Kidney (tissue), 14 donors: ENCODE data around the gene SNTB2. TPM values are rescaled to one million over a fixed set of nuclear protein-coding genes. Genes with fewer than 3 reads are reported as not detected.
A peak's percentile ranks its signal among the peaks of the same experiment; 100 is the strongest.

Experiments used
- DNase-seq, 5 donors: peaks; one replicate each; pipeline ENCODE4 v3.0.0-alpha.2; 2013 to 2020
- FAIRE-seq: peaks from 2 replicates; lab custom pipeline; 2012; peaks lifted over from hg19 to GRCh38; lab: Jason Lieb, UNC
- H3K27ac ChIP-seq, 2 donors: one replicate each; pipeline ENCODE4 v1.7.0; 2013; ENCODE audit warnings: low read depth in 2 of 2, low read length in 2 of 2, inconsistent platforms in 1 of 2
- H3K27me3 ChIP-seq: one replicate; pipeline ENCODE4 v1.7.1; 2013; ENCODE audit warnings: low read length, inconsistent platforms; ENCODE audit not compliant: control insufficient read depth, insufficient read depth
- H3K36me3 ChIP-seq, 3 donors: one replicate each; pipeline versions ENCODE4 v1.7.0 to v1.7.1; 2013; ENCODE audit warnings: low read length in 3 of 3, control low read depth in 1 of 3, inconsistent platforms in 1 of 3; ENCODE audit not compliant: insufficient read depth in 3 of 3, control insufficient read depth in 2 of 3
- H3K4me1 ChIP-seq, 3 donors: one replicate each; pipeline versions ENCODE4 v1.7.0 to v1.7.1; 2013; ENCODE audit warnings: low read length in 3 of 3, inconsistent platforms in 1 of 3, low read depth in 1 of 3; ENCODE audit not compliant: control insufficient read depth in 2 of 3, insufficient read depth in 2 of 3
- H3K4me3 ChIP-seq, 3 donors: one replicate each; pipeline versions ENCODE4 v1.7.0 to v1.8.1; 2013; ENCODE audit warnings: low read length in 3 of 3, control low read depth in 1 of 3, inconsistent platforms in 1 of 3
- H3K9ac ChIP-seq, 3 donors: one replicate each; pipeline versions ENCODE4 v1.7.0 to v1.7.1; 2013; ENCODE audit warnings: low read length in 3 of 3, control low read depth in 1 of 3, inconsistent platforms in 1 of 3
- H3K9me3 ChIP-seq, 3 donors: one replicate each; pipeline versions ENCODE4 v1.7.0 to v1.7.1; 2013; ENCODE audit warnings: low read length in 3 of 3, control low read depth in 1 of 3, inconsistent platforms in 1 of 3; ENCODE audit not compliant: control insufficient read depth in 2 of 3, insufficient read depth in 1 of 3
- intact Hi-C: fragments of 100-400 bp; cut with DNase I; formaldehyde crosslinking; loops from one replicate; pipeline ENCODE4 v1.11.1; 2022
- polyA plus RNA-seq: library from polyadenylated mRNA; stranded (reverse); fragments of 350-450 nt; fragmentation: Illumina TruSeq; extraction: RNeasy Lipid Tissue Mini Kit (QIAGEN cat#74804); gene quantifications from one replicate; pipeline ENCODE4 v1.2.3, GENCODE V29; 2014; ENCODE audit warnings: low read depth, low replicate concordance; ENCODE audit not compliant: insufficient read depth
- total RNA-seq: library from RNA; stranded (reverse); fragmentation: NEBNext Ultra II Directional; extraction: Animal tissue kit (Norgen Biotek cat#: 25700); gene quantifications from one replicate; pipeline ENCODE4 v1.2.1, GENCODE V29; 2021
- TF ChIP-seq, protein P1 (sequence below): IDR thresholded peaks from 3 replicates; pipeline ENCODE4 v1.5.1; 2012; ENCODE audit warnings: mild to moderate bottlenecking, moderate library complexity, borderline replicate concordance; ENCODE audit not compliant: insufficient read depth; ENCODE audit errors: extremely low read depth
- donor health status: control.
- donor health status: control.
- donor health status: control.
- donor health status: control.
- donor health status: control.
- donor health status: DM: yes; HTN: yes; CAD: no.
- donor health status: Normal renal cell carcinoma (clear cell type).

The SNTB2 gene
- total and polyA plus RNA-seq, 2 donors from 2014 or later = 4.8 to 45.1 TPM

- peaks cover 7 to 61% (median 51%) of the 10 kb centered on the region in 3 donors for H3K36me3 ChIP-seq
- peak overlapping the region in 1 of 2 donors; percentile 14 for H3K27ac ChIP-seq
- intact Hi-C loops = no loop called here
- no peak overlapping the region for H3K9ac ChIP-seq
- H3K27me3 ChIP-seq = no peaks in the 10 kb centered on the region
- H3K4me1 ChIP-seq = peaks cover 0 to 7% (median 6%) of the 10 kb centered on the region in 3 donors
- H3K4me3 ChIP-seq = no peak overlapping the region
- no peaks in the 10 kb centered on the region for H3K9me3 ChIP-seq
- FAIRE-seq (no peak), DNase-seq (no peak)
- TF ChIP-seq, protein P1, sequence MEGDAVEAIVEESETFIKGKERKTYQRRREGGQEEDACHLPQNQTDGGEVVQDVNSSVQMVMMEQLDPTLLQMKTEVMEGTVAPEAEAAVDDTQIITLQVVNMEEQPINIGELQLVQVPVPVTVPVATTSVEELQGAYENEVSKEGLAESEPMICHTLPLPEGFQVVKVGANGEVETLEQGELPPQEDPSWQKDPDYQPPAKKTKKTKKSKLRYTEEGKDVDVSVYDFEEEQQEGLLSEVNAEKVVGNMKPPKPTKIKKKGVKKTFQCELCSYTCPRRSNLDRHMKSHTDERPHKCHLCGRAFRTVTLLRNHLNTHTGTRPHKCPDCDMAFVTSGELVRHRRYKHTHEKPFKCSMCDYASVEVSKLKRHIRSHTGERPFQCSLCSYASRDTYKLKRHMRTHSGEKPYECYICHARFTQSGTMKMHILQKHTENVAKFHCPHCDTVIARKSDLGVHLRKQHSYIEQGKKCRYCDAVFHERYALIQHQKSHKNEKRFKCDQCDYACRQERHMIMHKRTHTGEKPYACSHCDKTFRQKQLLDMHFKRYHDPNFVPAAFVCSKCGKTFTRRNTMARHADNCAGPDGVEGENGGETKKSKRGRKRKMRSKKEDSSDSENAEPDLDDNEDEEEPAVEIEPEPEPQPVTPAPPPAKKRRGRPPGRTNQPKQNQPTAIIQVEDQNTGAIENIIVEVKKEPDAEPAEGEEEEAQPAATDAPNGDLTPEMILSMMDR = no peak
Observed at GRCh38 chr16:69318911-69319289, 131.9 kb downstream of the SNTB2 start.

DNA sequence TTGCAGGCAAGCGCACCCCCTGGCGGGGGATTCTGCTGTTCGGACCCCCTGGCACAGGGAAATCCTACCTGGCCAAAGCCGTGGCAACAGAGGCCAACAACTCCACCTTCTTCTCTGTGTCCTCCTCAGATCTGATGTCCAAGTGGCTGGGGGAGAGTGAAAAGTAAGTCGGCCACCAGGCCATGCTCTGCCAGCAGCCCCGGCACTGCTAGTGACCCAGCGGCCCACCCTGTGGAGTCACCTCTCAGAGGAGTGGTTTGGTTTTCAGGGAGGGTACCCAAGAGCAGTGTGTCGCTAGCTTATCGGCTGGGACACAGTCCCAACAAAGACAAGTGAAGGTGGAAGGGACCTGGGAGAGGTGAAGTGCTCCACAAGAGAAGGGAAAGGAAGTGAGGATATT lies 132.4 kb downstream of the SNTB2 start:
- intact Hi-C loops = no loop called here
- Histone ChIP-seq H3K27ac (no peak overlapping the region), H3K9me3 (no peaks in the 10 kb centered on the region), H3K4me3 (no peak overlapping the region), H3K36me3 (peaks cover 7 to 61% (median 53%) of the 10 kb centered on the region in 3 donors), H3K9ac (no peak overlapping the region), H3K4me1 (peaks cover 0 to 12% (median 10%) of the 10 kb centered on the region in 3 donors), H3K27me3 (no peaks in the 10 kb centered on the region)
- DNase-seq (no peak), FAIRE-seq (no peak)
- TF ChIP-seq, protein P1 = no peak

- H3K4me1 ChIP-seq = peaks cover 0 to 18% (median 14%) of the 10 kb centered on the region in 3 donors
- no peak for FAIRE-seq
- H3K9ac ChIP-seq = no peak overlapping the region
- no peaks in the 10 kb centered on the region for H3K27me3 ChIP-seq
- intact Hi-C loops = no loop called here
- no peak for DNase-seq
- no peak overlapping the region for H3K4me3 ChIP-seq
- no peaks in the 10 kb centered on the region for H3K9me3 ChIP-seq
- no peak overlapping the region for H3K27ac ChIP-seq
- TF ChIP-seq, protein P1 = no peak
- H3K36me3 ChIP-seq = peaks cover 7 to 67% (median 59%) of the 10 kb centered on the region in 3 donors
Observed at GRCh38 chr16:69319826-69320739, 133.1 kb downstream of the SNTB2 start.
